Central memory CD8-positive, alpha-beta T cell (primary cell): ENCODE data around the gene TREML2.
"Not testable (repeated sequence)": the region's sequence is repeated elsewhere in the genome, so short reads cannot be mapped to it uniquely, and the experiment has no call there.

Experiments
- ATAC-seq: fragments of 150-1000 bp; cut with Tn5 transposase; replicated peaks from 2 replicates; pipeline ENCODE4 v1.10.0; 2022; ENCODE audit warnings: mild to moderate bottlenecking, moderate FRiP score, moderate number of reproducible peaks; ENCODE audit not compliant: poor library complexity, severe bottlenecking; ENCODE audit errors: extremely low read depth
- DNase-seq, 2 donors: peaks; one replicate each; pipeline ENCODE4 v3.0.0; 2021; ENCODE audit warnings: low spot score in 2 of 2
- H3K27ac Mint-ChIP-seq: one replicate; pipeline ENCODE4 v1.8.0; 2022; ENCODE audit warnings: low read depth, mild to moderate bottlenecking, moderate library complexity, mixed read lengths
- H3K27me3 Mint-ChIP-seq: one replicate; pipeline ENCODE4 v1.8.0; 2022; ENCODE audit warnings: mixed read lengths
- H3K36me3 Mint-ChIP-seq: one replicate; pipeline ENCODE4 v1.8.0; 2022; ENCODE audit warnings: mild to moderate bottlenecking, moderate library complexity, mixed read lengths; ENCODE audit not compliant: insufficient read depth
- H3K4me1 Mint-ChIP-seq: one replicate; pipeline ENCODE4 v1.8.0; 2022; ENCODE audit warnings: mixed read lengths
- H3K4me3 Mint-ChIP-seq: one replicate; pipeline ENCODE4 v1.8.0; 2022; ENCODE audit warnings: mild to moderate bottlenecking, moderate library complexity, mixed read lengths
- H3K9me3 Mint-ChIP-seq: one replicate; pipeline ENCODE4 v1.8.0; 2022; ENCODE audit warnings: mixed read lengths

Gene TREML2

DNA sequence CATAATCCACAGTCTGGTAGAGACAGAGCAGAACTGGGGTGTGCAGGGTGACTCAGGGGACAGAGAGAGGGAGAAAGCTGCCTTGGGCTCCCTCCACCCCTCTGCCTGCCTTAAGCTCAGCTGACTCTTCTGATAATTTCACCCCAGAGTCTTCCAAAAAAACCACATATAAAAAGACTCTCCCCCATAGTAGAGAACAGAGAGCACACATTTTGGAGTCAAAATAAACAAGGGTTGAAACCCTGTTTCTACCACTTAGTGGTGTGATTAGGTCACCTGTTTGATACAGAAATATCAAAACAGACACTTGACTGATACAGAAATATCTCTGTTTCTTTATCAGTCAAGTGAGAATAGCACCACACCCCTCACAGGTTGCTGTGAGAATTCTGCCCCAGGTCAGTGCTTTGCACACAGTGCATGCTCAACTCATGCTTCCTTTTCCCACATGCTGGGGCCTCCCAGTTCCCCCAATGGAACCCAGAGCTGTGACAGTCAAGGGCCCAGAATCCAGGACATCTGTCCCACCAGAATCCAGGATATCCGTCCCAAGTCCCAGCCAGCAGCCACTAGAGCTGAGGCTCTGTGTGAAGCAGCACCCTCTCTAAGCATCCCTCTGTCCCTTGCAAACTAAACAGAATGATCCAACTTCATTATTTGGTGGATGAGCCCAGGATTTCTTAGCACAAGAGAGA, 1.2 kb downstream of the TREML2 start:
- ATAC-seq (peak; percentile 55), DNase-seq (peak in 1 of 2 donors; percentile 12)
- peak overlapping the region; percentile 72 for H3K4me3 Mint-ChIP-seq
- no peaks in the 10 kb centered on the region for H3K9me3 Mint-ChIP-seq
- H3K27me3 Mint-ChIP-seq: no peaks in the 10 kb centered on the region
- peaks cover 12% of the 10 kb centered on the region for H3K36me3 Mint-ChIP-seq
- peaks cover 90% of the 10 kb centered on the region for H3K4me1 Mint-ChIP-seq
- peak overlapping the region; percentile 93 for H3K27ac Mint-ChIP-seq

DNA sequence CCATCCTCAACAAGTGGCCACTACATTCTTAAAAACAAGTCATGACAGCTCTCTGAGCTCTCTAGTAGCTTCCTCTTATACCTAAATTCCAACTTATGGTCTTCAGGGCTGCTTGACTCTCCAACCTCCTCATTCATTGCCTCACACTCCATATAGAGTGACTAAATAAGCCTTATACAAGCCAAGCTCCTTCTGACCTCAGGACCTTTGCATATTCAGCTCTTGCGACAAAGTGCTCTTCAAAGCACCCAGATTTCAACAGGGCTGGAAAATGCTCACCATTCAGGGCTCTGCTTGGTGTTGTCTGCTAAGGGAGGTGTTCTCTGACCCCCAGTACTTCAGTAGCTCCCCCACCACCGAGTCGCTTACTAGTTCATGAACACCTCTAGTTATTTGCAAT, 3.7 kb downstream of the TREML2 start:
- peaks cover 93% of the 10 kb centered on the region for H3K4me1 Mint-ChIP-seq
- H3K9me3 Mint-ChIP-seq: no peaks in the 10 kb centered on the region
- H3K36me3 Mint-ChIP-seq: peaks cover 12% of the 10 kb centered on the region
- DNase-seq (no peak), ATAC-seq (no peak)
- H3K27me3 Mint-ChIP-seq: no peaks in the 10 kb centered on the region
- no peak overlapping the region for H3K27ac Mint-ChIP-seq
- no peak overlapping the region for H3K4me3 Mint-ChIP-seq

DNA sequence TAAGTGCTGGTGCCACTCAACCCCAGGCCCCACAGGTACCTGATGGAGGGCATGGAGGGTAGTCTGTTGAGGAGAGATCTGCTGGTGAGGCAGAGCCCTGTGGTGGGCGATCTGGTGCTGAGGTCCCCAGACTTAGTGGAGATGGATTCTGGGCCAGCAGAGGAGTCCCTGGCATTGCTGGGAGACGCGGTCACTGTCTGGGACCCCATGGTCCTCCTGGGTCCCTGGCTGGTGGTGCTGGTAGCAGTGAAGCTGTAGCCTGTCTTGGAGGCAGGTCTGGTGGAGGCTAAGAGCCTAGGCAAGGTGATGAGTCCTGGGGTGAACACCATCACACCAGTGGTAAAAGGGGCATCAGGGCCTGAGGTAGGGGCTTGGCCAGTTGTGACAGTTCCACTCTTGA, 6.6 kb downstream of the TREML2 start:
- peaks cover 4% of the 10 kb centered on the region for H3K36me3 Mint-ChIP-seq
- no peaks in the 10 kb centered on the region for H3K27me3 Mint-ChIP-seq
- peak overlapping the region; percentile 84 for H3K27ac Mint-ChIP-seq
- DNase-seq (peak in 1 of 2 donors; percentile 6), ATAC-seq (no peak)
- H3K4me3 Mint-ChIP-seq: no peak overlapping the region
- peaks cover 83% of the 10 kb centered on the region for H3K4me1 Mint-ChIP-seq
- no peaks in the 10 kb centered on the region for H3K9me3 Mint-ChIP-seq

DNA sequence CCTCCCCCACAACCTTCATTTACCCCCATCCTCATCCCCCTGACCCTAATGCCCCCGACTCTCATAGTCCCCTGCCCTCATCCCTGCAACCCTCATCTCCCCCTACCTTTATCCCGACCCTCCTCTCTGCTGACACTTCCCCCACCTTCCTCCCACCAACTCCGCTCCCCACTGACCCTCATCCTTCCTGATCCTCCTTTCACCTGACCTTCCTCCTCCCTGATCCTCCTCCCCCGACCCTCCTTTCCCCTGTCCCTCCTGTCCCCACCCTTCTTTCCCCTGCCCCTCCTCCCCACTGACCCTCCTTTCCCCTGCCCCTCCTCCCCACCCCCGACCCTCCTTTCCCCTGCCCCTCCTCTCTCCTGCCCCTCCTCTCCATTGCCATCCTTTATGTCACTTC, 7.1 kb downstream of the TREML2 start:
- Mint-ChIP-seq H3K4me1 (peaks cover 84% of the 10 kb centered on the region), H3K9me3 (no peaks in the 10 kb centered on the region), H3K36me3 (peaks cover 2% of the 10 kb centered on the region), H3K27me3 (no peaks in the 10 kb centered on the region), H3K4me3 (peak overlapping the region; percentile 29), H3K27ac (peak overlapping the region; percentile 84)
- no peak for ATAC-seq
- no peak for DNase-seq

DNA sequence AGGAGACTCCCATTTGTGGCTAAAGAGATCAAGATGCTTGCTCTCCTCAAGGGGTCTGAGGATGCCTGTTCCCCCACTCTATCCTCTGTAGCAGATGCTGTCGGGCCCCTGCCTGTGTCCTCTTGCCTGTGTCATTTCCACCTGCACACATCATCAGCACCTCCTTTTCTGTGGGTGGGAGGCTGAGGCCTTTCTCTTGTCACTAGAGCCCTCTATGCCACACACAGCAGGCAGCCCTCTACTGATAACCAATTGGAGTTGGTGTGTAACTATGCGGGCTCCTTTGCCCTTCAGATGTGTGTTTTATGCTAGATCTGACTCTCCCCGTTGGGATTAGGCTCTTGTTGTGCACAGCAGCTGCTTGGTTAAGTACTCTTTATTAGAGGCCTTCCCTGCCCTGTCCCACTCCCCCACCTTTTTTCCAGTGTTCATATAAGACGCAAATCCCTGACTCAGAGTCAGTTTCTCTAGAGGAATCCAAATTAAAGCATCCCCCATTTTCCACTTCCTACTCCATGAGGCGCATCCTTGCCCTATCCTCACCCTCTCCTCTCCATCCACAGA, 7.7 kb downstream of the TREML2 start:
- Mint-ChIP-seq H3K27me3 (no peaks in the 10 kb centered on the region), H3K9me3 (no peaks in the 10 kb centered on the region), H3K4me1 (peaks cover 84% of the 10 kb centered on the region), H3K27ac (peak overlapping the region; percentile 84), H3K36me3 (peaks cover 2% of the 10 kb centered on the region), H3K4me3 (peak overlapping the region; percentile 29)
- peak in 1 of 2 donors; percentile 8 for DNase-seq
- peak; percentile 81 for ATAC-seq

DNA sequence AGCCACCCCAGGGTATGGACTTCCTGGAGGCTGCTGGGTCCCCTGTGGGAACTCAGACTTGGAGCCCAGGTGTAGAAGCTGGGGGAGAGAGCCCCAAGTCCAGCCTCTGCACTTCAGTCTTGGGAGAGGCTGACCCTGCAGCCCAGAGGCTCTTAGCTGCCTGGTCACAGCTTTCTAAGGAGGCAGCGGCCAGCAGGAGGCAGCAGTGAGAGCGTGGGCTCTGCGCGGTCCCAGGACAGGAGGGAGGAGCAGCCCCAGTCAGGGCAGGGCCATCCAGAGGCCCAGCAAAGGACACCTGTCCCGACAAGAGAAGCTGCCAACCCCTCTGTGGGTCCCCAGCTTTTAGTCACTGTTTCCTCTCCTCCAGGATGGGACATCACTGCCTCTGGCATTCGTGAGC, 9.4 kb downstream of the TREML2 start:
- Mint-ChIP-seq H3K4me1 (peaks cover 78% of the 10 kb centered on the region), H3K27me3 (no peaks in the 10 kb centered on the region), H3K36me3 (peaks cover 2% of the 10 kb centered on the region), H3K27ac (peak overlapping the region; percentile 61), H3K4me3 (no peak overlapping the region), H3K9me3 (no peaks in the 10 kb centered on the region)
- DNase-seq (peak in 1 of 2 donors; percentile 11), ATAC-seq (no peak)

DNA sequence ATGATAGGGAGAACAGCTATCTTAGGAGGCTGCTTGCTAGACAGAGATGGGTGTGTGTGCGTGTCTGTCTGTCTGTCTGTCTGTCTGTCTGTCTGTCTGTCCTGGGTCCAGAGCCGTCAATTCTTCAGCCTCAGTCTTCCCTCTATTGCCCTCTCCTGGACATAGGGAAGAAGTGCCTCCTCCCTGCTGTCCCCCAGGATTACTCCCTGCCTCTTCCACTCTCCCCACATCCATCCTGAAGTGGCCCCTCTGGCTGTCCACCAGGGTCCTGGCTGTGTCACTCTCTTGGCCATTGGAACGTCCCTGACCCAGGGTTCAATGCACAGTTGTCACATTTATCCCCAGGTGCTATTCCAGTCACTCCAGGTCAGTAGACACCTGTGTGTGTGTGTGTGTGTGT, 10.2 kb downstream of the TREML2 start:
- H3K27me3 Mint-ChIP-seq: no peaks in the 10 kb centered on the region
- no peak overlapping the region for H3K4me3 Mint-ChIP-seq
- H3K36me3 Mint-ChIP-seq: peaks cover 2% of the 10 kb centered on the region
- H3K27ac Mint-ChIP-seq: peak overlapping the region; percentile 61
- H3K4me1 Mint-ChIP-seq: peaks cover 78% of the 10 kb centered on the region
- H3K9me3 Mint-ChIP-seq: no peaks in the 10 kb centered on the region
- ATAC-seq: no peak
- no peak for DNase-seq

DNA sequence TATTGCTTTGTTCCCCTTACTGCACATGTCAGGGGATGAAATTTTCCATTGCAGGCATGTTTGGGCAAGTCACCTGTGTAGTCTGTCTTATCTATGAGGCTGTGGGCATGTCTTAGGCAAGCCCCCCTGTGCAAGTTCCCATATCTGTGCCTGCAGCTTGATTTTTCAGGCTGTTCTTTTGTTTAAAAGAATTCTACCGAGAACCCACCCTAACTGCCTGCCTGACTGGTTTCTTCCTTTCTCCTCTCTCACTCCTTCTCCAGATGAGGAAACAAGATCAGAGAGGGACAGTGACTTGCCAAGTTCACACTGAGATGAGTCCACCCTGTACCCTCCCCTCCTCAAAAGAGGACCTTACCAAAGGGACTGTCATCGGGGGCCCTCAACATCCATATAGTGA, 11.0 kb downstream of the TREML2 start:
- H3K4me1 Mint-ChIP-seq: peaks cover 77% of the 10 kb centered on the region
- peaks cover 2% of the 10 kb centered on the region for H3K36me3 Mint-ChIP-seq
- no peaks in the 10 kb centered on the region for H3K9me3 Mint-ChIP-seq
- H3K27ac Mint-ChIP-seq: no peak overlapping the region
- ATAC-seq: no peak
- no peaks in the 10 kb centered on the region for H3K27me3 Mint-ChIP-seq
- no peak overlapping the region for H3K4me3 Mint-ChIP-seq
- DNase-seq: no peak

DNA sequence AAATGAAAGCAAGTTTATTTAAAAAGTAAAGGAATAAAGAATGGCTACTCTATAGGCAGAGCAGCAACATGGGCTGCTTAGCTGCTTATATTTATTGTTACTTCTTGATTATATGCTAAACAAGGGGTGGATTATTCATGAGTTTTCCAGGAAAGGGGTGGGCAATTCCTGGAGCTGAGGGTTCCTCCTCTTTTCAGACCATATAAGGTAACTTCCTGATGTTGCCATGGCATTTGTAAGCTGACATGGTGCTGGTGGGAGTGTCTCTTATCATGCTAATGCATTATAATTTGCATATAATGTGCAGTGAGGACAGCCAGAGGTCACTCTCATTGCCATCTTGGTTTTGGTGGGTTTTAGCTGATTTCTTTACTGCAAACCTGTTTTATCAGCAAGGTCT, 11.9 kb downstream of the TREML2 start:
- not testable (repeated sequence) for H3K27ac Mint-ChIP-seq, H3K9me3 Mint-ChIP-seq, H3K27me3 Mint-ChIP-seq, DNase-seq, H3K4me3 Mint-ChIP-seq, H3K36me3 Mint-ChIP-seq, ATAC-seq
- H3K4me1 Mint-ChIP-seq: peaks cover 67% of the 10 kb centered on the region

DNA sequence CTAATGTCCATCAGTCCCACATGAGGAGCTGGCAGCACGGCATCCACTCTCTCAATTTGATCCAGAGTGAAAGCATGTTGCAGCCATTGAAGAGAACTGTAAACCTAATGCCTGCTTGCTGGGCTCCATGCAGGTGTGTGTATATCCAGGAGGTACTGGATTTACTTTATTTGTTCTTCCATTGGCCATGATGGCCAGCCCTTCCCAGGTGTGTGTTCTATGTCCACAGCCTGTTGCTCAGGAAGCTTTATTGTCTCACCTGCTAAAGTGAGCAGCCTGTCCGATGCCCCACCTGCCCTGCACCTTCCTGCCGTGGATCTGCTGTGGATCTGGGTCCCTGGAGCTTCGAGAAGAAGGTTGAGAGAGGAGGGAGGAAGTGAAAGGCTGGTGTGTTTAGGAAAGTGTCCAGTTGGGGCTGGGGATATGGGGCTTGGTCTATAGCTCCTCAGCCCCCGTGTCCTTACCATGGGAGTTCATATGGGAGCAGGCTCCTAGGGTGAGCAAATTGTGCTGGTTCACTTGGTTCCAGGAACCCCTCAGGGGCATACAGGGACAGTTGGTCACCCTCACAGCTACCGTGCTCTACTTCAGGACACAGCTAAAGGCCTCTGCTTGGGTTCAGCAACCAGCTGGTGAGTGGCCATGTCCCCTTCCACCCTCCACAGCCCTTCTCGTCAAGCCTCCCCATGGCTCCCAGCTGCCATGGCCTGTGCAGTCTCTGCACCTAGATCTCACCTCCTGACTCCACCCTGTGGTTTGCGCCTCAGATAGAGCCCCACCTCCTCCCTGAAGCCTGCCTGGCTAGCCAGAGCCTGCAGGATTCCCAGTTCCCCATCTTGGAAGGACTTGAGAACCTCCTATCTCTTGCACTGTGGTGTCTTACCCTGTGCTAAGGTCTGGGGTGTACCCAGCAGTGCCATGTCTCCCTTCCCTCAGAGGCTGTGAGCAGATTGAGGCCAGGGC, 12.7 kb downstream of the TREML2 start:
- H3K27ac Mint-ChIP-seq: no peak overlapping the region
- no peak for ATAC-seq
- no peaks in the 10 kb centered on the region for H3K9me3 Mint-ChIP-seq
- DNase-seq: no peak
- H3K36me3 Mint-ChIP-seq: no peaks in the 10 kb centered on the region
- no peaks in the 10 kb centered on the region for H3K27me3 Mint-ChIP-seq
- H3K4me1 Mint-ChIP-seq: peaks cover 60% of the 10 kb centered on the region
- H3K4me3 Mint-ChIP-seq: no peak overlapping the region

DNA sequence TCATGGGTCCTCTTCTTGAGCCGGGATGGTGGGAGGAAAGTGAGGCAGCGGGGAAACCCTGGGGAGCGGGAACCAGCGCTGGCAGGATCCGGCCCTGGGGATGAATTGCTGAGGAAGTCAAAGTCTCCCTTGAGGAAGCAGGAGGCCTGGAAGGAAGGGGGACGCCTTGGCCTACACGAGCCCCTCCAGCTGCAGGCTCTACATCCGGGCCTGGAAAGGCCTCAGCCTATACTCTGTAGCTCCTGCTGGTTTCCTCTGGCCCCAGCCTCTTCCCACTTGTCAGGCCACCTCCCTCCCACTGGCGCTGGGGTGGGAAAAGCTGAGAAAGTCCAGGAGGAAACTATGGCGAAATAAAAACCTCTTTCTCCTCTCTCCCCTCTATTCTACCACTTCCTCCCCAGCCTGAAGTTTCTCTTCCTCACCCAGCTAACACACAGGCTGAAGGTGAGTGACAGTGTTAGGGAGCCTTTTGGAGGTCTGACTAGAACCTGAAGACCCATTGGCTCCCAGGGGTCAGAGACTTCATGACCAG, 14.9 kb downstream of the TREML2 start:
- H3K27me3 Mint-ChIP-seq: no peaks in the 10 kb centered on the region
- H3K4me3 Mint-ChIP-seq: no peak overlapping the region
- H3K36me3 Mint-ChIP-seq: no peaks in the 10 kb centered on the region
- H3K27ac Mint-ChIP-seq: peak overlapping the region; percentile 76
- DNase-seq (no peak), ATAC-seq (no peak)
- H3K4me1 Mint-ChIP-seq: peaks cover 51% of the 10 kb centered on the region
- H3K9me3 Mint-ChIP-seq: no peaks in the 10 kb centered on the region

DNA sequence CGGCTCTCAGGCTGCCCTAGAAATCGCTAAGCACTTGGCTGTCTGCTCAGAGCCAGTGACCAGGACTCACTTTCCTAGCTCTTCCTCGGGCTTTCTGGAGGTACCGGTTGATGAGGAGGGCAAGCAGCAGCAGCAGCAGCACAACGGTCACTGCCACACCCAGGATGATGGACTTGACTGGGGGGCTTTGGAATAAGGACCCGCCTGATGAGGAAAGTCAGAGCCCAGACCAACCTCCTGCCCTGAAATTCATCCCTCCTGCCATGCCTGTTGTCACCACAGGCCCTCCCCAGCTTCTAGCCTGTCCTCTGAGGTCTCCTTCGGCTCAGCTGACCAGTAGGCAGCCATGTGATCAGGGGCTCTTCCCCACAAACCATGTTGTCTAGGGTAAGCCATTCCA, 16.2 kb downstream of the TREML2 start:
- no peak overlapping the region for H3K4me3 Mint-ChIP-seq
- ATAC-seq (no peak), DNase-seq (no peak)
- H3K4me1 Mint-ChIP-seq: peaks cover 48% of the 10 kb centered on the region
- no peaks in the 10 kb centered on the region for H3K27me3 Mint-ChIP-seq
- H3K27ac Mint-ChIP-seq: peak overlapping the region; percentile 76
- H3K36me3 Mint-ChIP-seq: no peaks in the 10 kb centered on the region
- no peaks in the 10 kb centered on the region for H3K9me3 Mint-ChIP-seq
